ENCODE results near the gene PLCG2. TPM values are rescaled to one million over a fixed set of nuclear protein-coding genes. Genes with fewer than 3 reads are reported as not detected.

PLCG2 gene
- total RNA-seq, 1 experiment from 2014 or later = 6.0 TPM

DNA sequence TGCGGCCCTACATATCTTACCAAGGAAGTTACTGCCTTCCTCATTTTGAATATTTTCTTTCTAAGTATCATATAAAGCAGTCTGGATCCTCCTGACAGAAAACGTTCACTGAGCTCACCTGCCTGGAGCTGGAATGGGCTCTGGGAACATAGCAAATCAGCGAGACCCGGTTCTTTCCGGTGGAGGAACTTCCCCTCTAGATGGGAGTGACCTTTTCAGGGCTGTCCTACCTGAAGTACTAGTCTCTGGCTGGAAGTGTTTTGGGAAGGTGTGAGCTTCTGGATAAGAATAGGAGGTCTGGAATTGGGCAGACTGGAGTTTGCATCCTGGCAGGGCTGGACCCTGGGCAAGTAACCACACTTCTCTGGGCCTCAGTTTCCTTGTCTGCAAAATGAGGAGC lies 152.8 kb downstream of the PLCG2 start:
- Mint-ChIP-seq H3K4me1 (peaks cover 6 to 7% of the 10 kb centered on the region in 2 experiments; a peak in 3 of 4 replicates), H3K4me3 (no peak overlapping the region), H3K36me3 (ENCODE audit: insufficient read depth in 1 of 3, low read depth in 3 of 3) (no peaks in the 10 kb centered on the region; a peak in 2 of 7 replicates), H3K27ac (no peak overlapping the region; a peak in 1 of 7 replicates), H3K27me3 (ENCODE audit: low read depth) (no peaks in the 10 kb centered on the region), H3K9me3 (no peaks in the 10 kb centered on the region)
- Histone ChIP-seq H4K5ac (ENCODE audit: insufficient read length, low read depth, low read length) (no peak overlapping the region), H3K9me3 (ENCODE audit: control insufficient read depth, low read depth, low read length) (no peaks in the 10 kb centered on the region), H3K27me3 (ENCODE audit: insufficient read depth, low read length) (no peaks in the 10 kb centered on the region), H3K23ac (ENCODE audit: insufficient read length, low read depth, low read length) (no peak overlapping the region), H2BK120ac (ENCODE audit: low read depth, low read length, poor library complexity, severe bottlenecking) (no peak overlapping the region), H3T11ph (ENCODE audit: low read length) (no peak overlapping the region), H3K9ac (ENCODE audit: extremely low read depth, insufficient read length, low read length) (no peak overlapping the region), H2BK5ac (ENCODE audit: insufficient read length, low read length) (no peak overlapping the region), H2BK12ac (ENCODE audit: insufficient read length, low read depth, low read length) (no peak overlapping the region), H3K27ac (ENCODE audit: insufficient read length, low read depth, low read length) (no peak overlapping the region), H2BK20ac (ENCODE audit: low read depth, low read length, poor library complexity, severe bottlenecking) (no peak overlapping the region), H4K20me1 (ENCODE audit: control insufficient read depth, insufficient read depth, insufficient read length) (no peaks in the 10 kb centered on the region), H3K79me2 (ENCODE audit: insufficient read depth, low read length) (no peaks in the 10 kb centered on the region), H2AFZ (ENCODE audit: low read length) (no peak overlapping the region), H3K18ac (ENCODE audit: insufficient read length, low read depth, low read length) (no peak overlapping the region), H3K4me2 (ENCODE audit: insufficient read depth, insufficient read length, low read length) (no peak overlapping the region), H2AK5ac (ENCODE audit: insufficient read length, low read length) (no peak overlapping the region), H2BK15ac (ENCODE audit: low read depth, low read length) (no peak overlapping the region), H3K4me1 (ENCODE audit: insufficient read depth, low read length) (no peaks in the 10 kb centered on the region), H4K91ac (ENCODE audit: insufficient read length, low read depth, low read length) (no peak overlapping the region), H3K14ac (ENCODE audit: insufficient read depth, low read length) (no peak overlapping the region), H3K79me1 (ENCODE audit: insufficient read depth, low read depth, low read length, poor library complexity, severe bottlenecking) (no peaks in the 10 kb centered on the region), H4K8ac (replicated peaks; ENCODE audit: insufficient read length, low read depth, low read length) (no peak overlapping the region), H3K56ac (ENCODE audit: insufficient read length, low read depth, low read length) (no peak overlapping the region), H3K4ac (ENCODE audit: low read depth, low read length) (no peak overlapping the region), H3K23me2 (ENCODE audit: insufficient read length, low read depth, low read length, poor library complexity, severe bottlenecking) (no peaks in the 10 kb centered on the region)
- WGBS (ENCODE audit: extremely low coverage, insufficient read length, low lambda C conversion rate) = no CpG with 5 or more reads among the region's 5 CpGs
- no peak for DNase-seq
- TF ChIP-seq, protein P1, sequence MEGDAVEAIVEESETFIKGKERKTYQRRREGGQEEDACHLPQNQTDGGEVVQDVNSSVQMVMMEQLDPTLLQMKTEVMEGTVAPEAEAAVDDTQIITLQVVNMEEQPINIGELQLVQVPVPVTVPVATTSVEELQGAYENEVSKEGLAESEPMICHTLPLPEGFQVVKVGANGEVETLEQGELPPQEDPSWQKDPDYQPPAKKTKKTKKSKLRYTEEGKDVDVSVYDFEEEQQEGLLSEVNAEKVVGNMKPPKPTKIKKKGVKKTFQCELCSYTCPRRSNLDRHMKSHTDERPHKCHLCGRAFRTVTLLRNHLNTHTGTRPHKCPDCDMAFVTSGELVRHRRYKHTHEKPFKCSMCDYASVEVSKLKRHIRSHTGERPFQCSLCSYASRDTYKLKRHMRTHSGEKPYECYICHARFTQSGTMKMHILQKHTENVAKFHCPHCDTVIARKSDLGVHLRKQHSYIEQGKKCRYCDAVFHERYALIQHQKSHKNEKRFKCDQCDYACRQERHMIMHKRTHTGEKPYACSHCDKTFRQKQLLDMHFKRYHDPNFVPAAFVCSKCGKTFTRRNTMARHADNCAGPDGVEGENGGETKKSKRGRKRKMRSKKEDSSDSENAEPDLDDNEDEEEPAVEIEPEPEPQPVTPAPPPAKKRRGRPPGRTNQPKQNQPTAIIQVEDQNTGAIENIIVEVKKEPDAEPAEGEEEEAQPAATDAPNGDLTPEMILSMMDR (conservative IDR thresholded peaks at IDR 0.05) = no peak
